ENCODE measurements around the gene ELAVL2.

The ELAVL2 gene

DNA sequence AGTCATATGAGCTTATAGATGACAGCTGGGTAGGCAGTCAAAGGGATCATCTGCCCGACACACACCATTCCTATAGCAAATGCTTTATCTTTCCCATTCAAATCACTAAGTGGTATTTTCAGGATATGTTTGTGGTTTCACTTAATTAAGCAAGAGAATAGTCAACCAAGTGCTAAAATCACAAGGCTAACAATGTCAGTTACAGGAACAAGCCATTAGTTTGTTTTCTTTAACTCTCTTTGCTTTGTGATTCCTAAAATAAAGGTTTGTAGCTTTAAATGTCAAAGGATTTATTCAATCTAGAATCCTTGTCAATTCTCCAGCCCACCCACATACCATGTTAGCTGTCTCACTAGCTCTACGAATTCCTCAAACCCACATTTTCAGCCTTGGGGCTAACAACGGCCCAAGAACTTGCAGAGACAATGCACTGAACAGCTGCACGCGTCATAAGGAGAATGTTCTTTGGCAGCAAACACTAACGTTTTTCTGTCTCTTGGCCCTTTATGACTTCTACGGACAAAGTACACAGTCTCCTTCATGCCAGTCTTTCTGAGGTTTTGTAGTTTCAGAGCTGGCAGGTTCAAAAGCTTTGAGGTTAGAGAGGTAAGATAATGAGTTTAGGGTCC is 56.6 kb downstream of the ELAVL2 start:
- Histone ChIP-seq H3K9ac (ENCODE audit: low read depth, low read length) (no peak overlapping the region), H3K9me3 (ENCODE audit: control insufficient read depth, insufficient read depth, low read length) (no peaks in the 10 kb centered on the region), H3K4me1 (ENCODE audit: insufficient read depth, low read length) (peaks cover 34% of the 10 kb centered on the region), H3K36me3 (ENCODE audit: insufficient read depth, low read length) (no peaks in the 10 kb centered on the region)

DNA sequence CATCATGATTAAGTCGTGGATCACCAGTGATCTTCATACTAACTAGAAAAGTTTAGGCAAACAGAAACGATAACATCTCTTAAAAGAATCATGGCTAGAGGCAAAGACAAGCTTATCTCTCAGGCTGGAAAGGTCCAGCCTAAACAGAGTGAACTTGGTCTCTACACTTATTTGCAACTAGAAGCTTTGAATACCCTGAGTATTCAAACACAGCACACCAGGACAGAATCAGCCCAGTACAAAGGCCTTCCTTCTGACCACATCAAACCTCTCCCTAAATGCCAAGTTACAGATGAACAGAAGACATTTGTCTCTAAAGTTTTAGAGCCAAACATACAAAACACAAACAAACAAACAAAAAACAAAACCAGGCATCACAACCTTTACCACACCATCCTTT is 57.2 kb downstream of the ELAVL2 start:
- Histone ChIP-seq H3K36me3 (ENCODE audit: insufficient read depth, low read length) (no peaks in the 10 kb centered on the region), H3K4me1 (ENCODE audit: insufficient read depth, low read length) (peaks cover 36% of the 10 kb centered on the region), H3K9me3 (ENCODE audit: control insufficient read depth, insufficient read depth, low read length) (no peaks in the 10 kb centered on the region), H3K9ac (ENCODE audit: low read depth, low read length) (no peak overlapping the region)

GRCh38 chr9:23766613-23767012 is 59.4 kb downstream of the ELAVL2 start:
- no peaks in the 10 kb centered on the region for H3K36me3 ChIP-seq (ENCODE audit: insufficient read depth, low read length)
- no peaks in the 10 kb centered on the region for H3K9me3 ChIP-seq (ENCODE audit: control insufficient read depth, insufficient read depth, low read length)
- H3K9ac ChIP-seq (ENCODE audit: low read depth, low read length), result no peak overlapping the region
- peaks cover 27% of the 10 kb centered on the region for H3K4me1 ChIP-seq (ENCODE audit: insufficient read depth, low read length)

GRCh38 chr9:23765561-23765960 is 60.5 kb downstream of the ELAVL2 start:
- Histone ChIP-seq H3K36me3 (ENCODE audit: insufficient read depth, low read length) (no peaks in the 10 kb centered on the region), H3K4me1 (ENCODE audit: insufficient read depth, low read length) (peaks cover 27% of the 10 kb centered on the region)

DNA sequence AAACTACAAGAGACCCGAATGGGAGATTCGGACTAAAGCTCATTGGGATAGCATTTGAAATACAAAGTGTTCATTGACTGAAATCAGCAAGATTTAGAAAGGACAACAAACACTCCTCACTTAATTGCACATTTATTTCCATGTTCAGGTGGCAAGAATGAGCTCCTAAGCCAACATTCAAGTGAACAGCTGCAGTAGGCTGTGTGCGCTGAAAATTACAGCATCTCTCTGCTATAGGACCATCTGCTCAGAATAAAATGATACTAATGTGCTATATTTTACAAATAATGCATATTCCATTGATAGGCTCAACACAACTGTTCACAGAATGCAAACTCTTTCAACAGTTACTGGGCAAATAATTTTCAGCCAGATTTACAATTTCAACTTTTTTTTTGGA is 61.8 kb downstream of the ELAVL2 start:
- H3K4me1 ChIP-seq (ENCODE audit: insufficient read depth, low read length), result peaks cover 26% of the 10 kb centered on the region
- no peak overlapping the region for H3K9ac ChIP-seq (ENCODE audit: low read depth, low read length)
- H3K9me3 ChIP-seq (ENCODE audit: control insufficient read depth, insufficient read depth, low read length), result no peaks in the 10 kb centered on the region
- no peaks in the 10 kb centered on the region for H3K36me3 ChIP-seq (ENCODE audit: insufficient read depth, low read length)

More at GRCh38 chr9:23765561-23765960, 60.5 kb downstream of the ELAVL2 start:
- no peaks in the 10 kb centered on the region for H3K9me3 ChIP-seq (ENCODE audit: control insufficient read depth, insufficient read depth, low read length)
- H3K9ac ChIP-seq (ENCODE audit: low read depth, low read length), result no peak overlapping the region

DNA sequence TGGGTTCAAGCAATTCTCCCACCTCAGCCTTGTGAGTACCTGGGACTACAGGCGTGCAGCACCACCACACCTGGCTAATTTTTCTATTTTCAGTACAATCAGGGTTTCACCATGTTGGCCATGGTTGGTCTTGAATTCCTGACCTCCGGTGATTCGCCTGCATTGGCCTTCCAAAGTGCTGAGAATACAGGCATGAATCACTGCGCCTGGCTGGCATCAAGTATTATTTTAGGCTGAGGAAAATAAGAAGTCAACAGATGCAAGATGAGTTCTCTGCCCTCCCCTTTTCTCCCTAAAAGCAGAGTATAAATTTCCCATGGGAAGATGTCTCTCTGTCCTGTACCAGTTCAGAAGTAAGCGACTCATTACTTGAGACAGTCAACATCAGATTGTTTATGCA is 71.5 kb downstream of the ELAVL2 start:
- Histone ChIP-seq H3K9me3 (ENCODE audit: control insufficient read depth, insufficient read depth, low read length) (no peaks in the 10 kb centered on the region), H3K4me1 (ENCODE audit: insufficient read depth, low read length) (peaks cover 11% of the 10 kb centered on the region; the same call in 1 of the 2 replicates), H3K9ac (ENCODE audit: low read depth, low read length) (no peak overlapping the region), H3K36me3 (ENCODE audit: insufficient read depth, low read length) (no peaks in the 10 kb centered on the region)

- H3K9me3 ChIP-seq (ENCODE audit: control insufficient read depth, insufficient read depth, low read length), result no peaks in the 10 kb centered on the region
These were observed 73.2 kb downstream of the ELAVL2 start for GRCh38 chr9:23752859-23753258.

DNA sequence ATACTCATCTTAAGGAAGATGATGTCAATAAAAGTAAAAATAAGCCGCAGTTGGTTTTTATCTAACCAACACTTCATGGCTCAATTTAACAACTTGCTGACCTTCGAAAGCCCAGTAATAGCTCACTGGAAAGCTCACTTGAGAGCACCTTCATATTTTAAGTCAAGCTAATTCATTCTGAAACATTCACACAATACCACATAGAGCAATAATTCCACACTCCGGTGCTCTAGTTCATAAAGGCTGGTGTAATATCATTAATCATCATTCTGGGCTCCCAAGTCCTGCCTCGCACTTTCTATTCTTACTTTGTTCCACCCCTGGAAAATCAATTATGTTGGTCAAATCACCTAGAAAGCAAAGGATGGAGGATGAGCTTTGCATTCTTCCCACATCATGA is 74.4 kb downstream of the ELAVL2 start:
- H3K4me1 ChIP-seq (ENCODE audit: insufficient read depth, low read length), result peaks cover 10% of the 10 kb centered on the region; the same call in 1 of the 2 replicates
- H3K36me3 ChIP-seq (ENCODE audit: insufficient read depth, low read length), result no peaks in the 10 kb centered on the region
- H3K9ac ChIP-seq (ENCODE audit: low read depth, low read length), result no peak overlapping the region
- H3K9me3 ChIP-seq (ENCODE audit: control insufficient read depth, insufficient read depth, low read length), result no peaks in the 10 kb centered on the region

More at GRCh38 chr9:23752859-23753258, 73.2 kb downstream of the ELAVL2 start:
- no peak overlapping the region for H3K9ac ChIP-seq (ENCODE audit: low read depth, low read length)
- H3K36me3 ChIP-seq (ENCODE audit: insufficient read depth, low read length), result no peaks in the 10 kb centered on the region
- peaks cover 11% of the 10 kb centered on the region; the same call in 1 of the 2 replicates for H3K4me1 ChIP-seq (ENCODE audit: insufficient read depth, low read length)

DNA sequence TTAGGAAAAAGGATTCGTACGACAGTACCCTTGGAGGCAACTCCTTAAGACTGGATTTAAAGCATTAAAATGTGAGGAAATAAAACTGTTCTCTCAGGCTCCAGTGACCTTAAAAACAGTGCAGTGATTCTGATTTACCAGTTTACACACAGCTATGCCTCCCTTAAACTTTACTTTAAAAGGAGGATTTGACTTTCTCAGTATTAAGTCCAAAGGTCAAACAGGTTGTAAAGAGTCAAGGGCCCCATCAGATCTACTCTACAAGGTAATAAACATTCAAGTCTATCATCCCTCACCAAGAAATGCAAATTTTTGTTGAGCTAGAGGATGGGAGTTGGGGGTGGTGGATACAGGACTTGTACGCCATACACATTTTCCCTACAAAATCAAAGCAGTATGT is 75.2 kb downstream of the ELAVL2 start:
- H3K36me3 ChIP-seq (ENCODE audit: insufficient read depth, low read length), result no peaks in the 10 kb centered on the region

GRCh38 chr9:23747088-23748075 is 78.7 kb downstream of the ELAVL2 start:
- Histone ChIP-seq H3K9ac (ENCODE audit: low read depth, low read length) (no peak overlapping the region), H3K9me3 (ENCODE audit: control insufficient read depth, insufficient read depth, low read length) (no peaks in the 10 kb centered on the region), H3K36me3 (ENCODE audit: insufficient read depth, low read length) (no peaks in the 10 kb centered on the region), H3K4me1 (ENCODE audit: insufficient read depth, low read length) (peaks cover 12% of the 10 kb centered on the region; the same call in 1 of the 2 replicates)

More for the DNA sequence above, 75.2 kb downstream of the ELAVL2 start:
- Histone ChIP-seq H3K9ac (ENCODE audit: low read depth, low read length) (no peak overlapping the region), H3K9me3 (ENCODE audit: control insufficient read depth, insufficient read depth, low read length) (no peaks in the 10 kb centered on the region), H3K4me1 (ENCODE audit: insufficient read depth, low read length) (peaks cover 11% of the 10 kb centered on the region; the same call in 1 of the 2 replicates)

DNA sequence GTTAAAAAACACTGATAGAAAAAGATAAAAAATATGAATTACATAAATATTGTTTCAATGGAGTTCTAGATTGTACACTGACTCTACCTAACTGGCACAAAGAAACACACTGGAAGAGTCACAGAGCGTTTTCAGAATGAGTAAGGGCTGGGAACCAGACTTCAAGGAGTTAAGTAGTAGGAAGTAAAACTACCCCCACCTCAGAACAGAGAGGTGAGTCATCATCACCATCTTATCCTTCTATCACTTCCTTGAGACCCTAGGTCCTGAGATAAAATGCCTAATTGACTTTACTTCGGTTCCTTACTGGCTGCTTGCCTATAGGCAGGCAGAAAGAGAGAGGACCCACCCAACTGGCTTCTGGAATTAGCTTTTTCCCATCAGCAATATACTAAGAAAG is 79.7 kb downstream of the ELAVL2 start:
- Histone ChIP-seq H3K9me3 (ENCODE audit: control insufficient read depth, insufficient read depth, low read length) (no peaks in the 10 kb centered on the region), H3K36me3 (ENCODE audit: insufficient read depth, low read length) (0 out of 2 replicates have a peak, but pooled peaks cover 2% of the 10 kb centered on the region), H3K4me1 (ENCODE audit: insufficient read depth, low read length) (peaks cover 14% of the 10 kb centered on the region), H3K9ac (ENCODE audit: low read depth, low read length) (no peak overlapping the region)

DNA sequence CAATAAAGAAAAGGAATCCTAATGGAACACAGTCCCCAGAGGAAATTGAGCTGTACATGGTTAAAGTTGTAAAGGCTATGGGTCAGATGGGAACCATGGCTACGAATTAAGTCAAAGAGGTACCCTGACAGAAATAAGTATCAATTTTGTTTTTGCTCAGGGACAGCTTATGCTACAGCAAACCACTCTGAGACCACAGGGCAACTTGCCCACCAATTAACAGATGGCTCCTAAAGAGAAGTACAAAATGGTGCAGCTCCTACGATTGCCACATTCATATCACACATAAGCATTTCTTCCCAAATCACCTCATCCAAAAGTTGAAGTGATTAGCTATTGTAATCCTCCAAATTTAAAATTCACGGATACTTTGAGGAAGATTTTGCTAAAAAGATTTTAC is 83.0 kb downstream of the ELAVL2 start:
- no peaks in the 10 kb centered on the region for H3K9me3 ChIP-seq (ENCODE audit: control insufficient read depth, insufficient read depth, low read length)
- H3K4me1 ChIP-seq (ENCODE audit: insufficient read depth, low read length), result peaks cover 29% of the 10 kb centered on the region
- no peak overlapping the region for H3K9ac ChIP-seq (ENCODE audit: low read depth, low read length)
- H3K36me3 ChIP-seq (ENCODE audit: insufficient read depth, low read length), result 0 out of 2 replicates have a peak, but pooled peaks cover 2% of the 10 kb centered on the region

- Histone ChIP-seq H3K4me1 (ENCODE audit: insufficient read depth, low read length) (peaks cover 27% of the 10 kb centered on the region), H3K9ac (ENCODE audit: low read depth, low read length) (no peak overlapping the region), H3K36me3 (ENCODE audit: insufficient read depth, low read length) (0 out of 2 replicates have a peak, but pooled peaks cover 2% of the 10 kb centered on the region), H3K9me3 (ENCODE audit: control insufficient read depth, insufficient read depth, low read length) (no peaks in the 10 kb centered on the region)
These were observed 84.7 kb downstream of the ELAVL2 start for GRCh38 chr9:23741351-23741750.

- H3K4me1 ChIP-seq (ENCODE audit: insufficient read depth, low read length), result peaks cover 22% of the 10 kb centered on the region
- no peak overlapping the region for H3K9ac ChIP-seq (ENCODE audit: low read depth, low read length)
- H3K9me3 ChIP-seq (ENCODE audit: control insufficient read depth, insufficient read depth, low read length), result no peaks in the 10 kb centered on the region
- H3K36me3 ChIP-seq (ENCODE audit: insufficient read depth, low read length), result 0 out of 2 replicates have a peak, but pooled peaks cover 2% of the 10 kb centered on the region
These were observed 85.5 kb downstream of the ELAVL2 start for GRCh38 chr9:23740531-23740930.

Measured in ES-I3 (cell line).